Right atrium auricular region (tissue), 2 donors: ENCODE data around the gene ZNF841. TPM values are rescaled to one million over a fixed set of nuclear protein-coding genes. Genes with fewer than 3 reads are reported as not detected.
"Not testable (repeated sequence)": the region's sequence is repeated elsewhere in the genome, so short reads cannot be mapped to it uniquely, and the experiment has no call there.

Source experiments
- DNase-seq: peaks from one replicate; pipeline ENCODE4 v3.0.0-alpha.2; 2019; ENCODE audit warnings: low spot score
- H3K27ac ChIP-seq, 2 donors: fragments of 200-600 bp; sonication (generic); 1 replicate in 1 of 2; 2 replicates in 1 of 2; pipeline ENCODE4 v1.5.1; 2016 to 2019
- H3K27me3 ChIP-seq, 2 donors: fragments of 200-600 bp; sonication (generic); one replicate each; pipeline versions ENCODE4 v1.5.1 to v1.6.0; 2017 to 2019
- H3K36me3 ChIP-seq: fragments of 200-600 bp; sonication (generic); one replicate; pipeline ENCODE4 v1.5.1; 2016
- H3K4me1 ChIP-seq, 2 donors: fragments of 200-600 bp; sonication (generic); one replicate each; pipeline versions ENCODE4 v1.5.1 to v1.6.0; 2017 to 2019
- H3K4me3 ChIP-seq, 2 donors: fragments of 200-600 bp; sonication (generic); 1 replicate in 1 of 2; 2 replicates in 1 of 2; pipeline ENCODE4 v1.5.1; 2017 to 2019; ENCODE audit warnings: mild to moderate bottlenecking in 1 of 2, moderate library complexity in 1 of 2
- H3K9me3 ChIP-seq, 2 donors: fragments of 200-600 bp; sonication (generic); one replicate each; pipeline ENCODE4 v1.5.1; 2019
- CTCF ChIP-seq, 2 donors: fragments of 200-600 bp; sonication (generic); IDR thresholded peaks; one replicate each; pipeline ENCODE4 v1.5.1; 2019; ENCODE audit warnings: antibody characterized with exemption in 2 of 2
- total RNA-seq, 2 donors: library from RNA; depleted of rRNA; stranded (reverse); fragments of >200 nt; gene quantifications; one replicate each; pipeline ENCODE4 v1.1.0, GENCODE V29; 2016

The ZNF841 gene
- total RNA-seq, 2 donors from 2014 or later: 4.8 to 11.0 TPM

- Histone ChIP-seq H3K27me3 (no peaks in the 10 kb centered on the region), H3K27ac (no peak overlapping the region), H3K9me3 (peaks cover 38 to 97% of the 10 kb centered on the region in 2 donors), H3K36me3 (peaks cover 7% of the 10 kb centered on the region), H3K4me1 (no peaks in the 10 kb centered on the region), H3K4me3 (no peak overlapping the region)
- no peak for DNase-seq
- TF ChIP-seq CTCF (IDR thresholded peaks at IDR 0.05): no peak
Measured at GRCh38 chr19:52110780-52111179, 15.2 kb upstream of the ZNF841 start.

DNA sequence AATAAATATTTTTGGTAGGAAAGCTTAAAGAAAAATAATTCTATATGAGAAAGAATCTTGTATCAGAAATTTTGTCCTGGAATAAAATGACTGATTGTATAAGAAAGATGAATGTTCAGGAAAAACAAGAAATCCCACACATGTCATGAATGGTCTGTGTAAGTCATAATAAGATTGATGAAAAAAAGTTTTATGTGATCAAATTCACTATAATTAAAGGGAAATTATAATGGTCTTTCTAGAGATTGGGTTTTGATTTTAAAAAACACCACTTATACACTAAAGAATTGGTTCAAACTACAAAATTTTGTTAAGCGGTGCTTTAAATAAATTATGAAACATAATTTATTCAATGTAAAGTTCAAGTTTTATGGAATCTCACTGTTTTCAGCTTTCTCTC lies 7.2 kb upstream of the ZNF841 start:
- no peak for DNase-seq
- no peak overlapping the region for H3K27ac ChIP-seq
- H3K36me3 ChIP-seq: no peaks in the 10 kb centered on the region
- TF ChIP-seq CTCF (IDR thresholded peaks at IDR 0.05): no peak
- no peaks in the 10 kb centered on the region for H3K27me3 ChIP-seq
- H3K4me1 ChIP-seq: no peaks in the 10 kb centered on the region
- H3K9me3 ChIP-seq: peaks cover 0 to 34% of the 10 kb centered on the region in 2 donors
- no peak overlapping the region for H3K4me3 ChIP-seq

DNA sequence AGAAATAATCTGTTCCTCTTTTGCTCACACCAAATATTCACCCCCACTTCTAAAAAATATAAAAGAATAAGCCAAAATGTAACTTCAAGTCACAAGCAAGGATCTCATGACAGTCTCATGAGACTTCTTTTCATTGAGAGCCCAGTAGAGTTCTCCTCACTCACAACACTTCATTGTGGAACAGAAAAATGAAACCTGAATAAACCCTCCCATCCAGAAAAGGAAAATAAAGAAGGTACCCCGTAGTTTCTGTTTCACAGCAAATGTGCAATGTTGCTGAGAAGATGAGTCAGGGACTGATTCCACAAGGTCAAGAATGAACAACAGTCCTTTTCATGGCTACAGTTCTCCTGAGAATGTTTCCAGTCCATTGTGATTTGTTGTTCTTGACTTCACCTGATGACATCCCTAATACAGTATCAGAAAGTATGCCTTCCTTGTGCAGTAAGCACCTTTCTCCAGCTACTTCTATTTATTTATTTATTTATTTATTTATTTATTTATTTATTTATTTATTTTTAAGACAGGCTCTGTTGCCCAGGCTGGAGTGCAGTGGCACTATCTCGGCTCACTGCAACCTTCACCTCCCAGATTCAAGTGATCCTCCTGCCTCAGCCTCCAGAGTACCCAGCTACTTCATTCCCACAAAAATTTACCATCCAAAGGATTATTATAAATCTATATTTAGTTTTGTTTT lies 6.4 kb upstream of the ZNF841 start:
- no peaks in the 10 kb centered on the region for H3K36me3 ChIP-seq
- H3K4me1 ChIP-seq: no peaks in the 10 kb centered on the region
- DNase-seq: no peak
- H3K27ac ChIP-seq: no peak overlapping the region
- H3K4me3 ChIP-seq: no peak overlapping the region
- no peak for TF ChIP-seq CTCF (IDR thresholded peaks at IDR 0.05)
- H3K9me3 ChIP-seq: peaks cover 0 to 37% of the 10 kb centered on the region in 2 donors
- H3K27me3 ChIP-seq: no peaks in the 10 kb centered on the region

- DNase-seq: no peak
- no peak for TF ChIP-seq CTCF (IDR thresholded peaks at IDR 0.05)
- Histone ChIP-seq H3K4me3 (no peak overlapping the region), H3K36me3 (no peaks in the 10 kb centered on the region), H3K9me3 (peaks cover 0 to 29% of the 10 kb centered on the region in 2 donors), H3K27ac (no peak overlapping the region), H3K27me3 (no peaks in the 10 kb centered on the region), H3K4me1 (peaks cover 0 to 5% of the 10 kb centered on the region in 2 donors)
Measured at GRCh38 chr19:52099497-52100138, 4.1 kb upstream of the ZNF841 start.

GRCh38 chr19:52096416-52096815 lies 851 bp upstream of the ZNF841 start:
- not testable (repeated sequence) for DNase-seq, H3K4me3 ChIP-seq, H3K27ac ChIP-seq, H3K27me3 ChIP-seq, H3K36me3 ChIP-seq
- peaks cover 0 to 17% of the 10 kb centered on the region in 2 donors for H3K4me1 ChIP-seq
- H3K9me3 ChIP-seq: peaks cover 0 to 19% of the 10 kb centered on the region in 2 donors

GRCh38 chr19:52094526-52095130 lies 937 bp downstream of the ZNF841 start:
- H3K27me3 ChIP-seq: no peaks in the 10 kb centered on the region
- H3K4me3 ChIP-seq: peak overlapping the region; percentile 73 to 88
- peaks cover 0 to 19% of the 10 kb centered on the region in 2 donors for H3K9me3 ChIP-seq
- no peaks in the 10 kb centered on the region for H3K36me3 ChIP-seq
- H3K27ac ChIP-seq: peak overlapping the region in 1 of 2 donors; percentile 58
- DNase-seq: no peak
- peaks cover 0 to 17% of the 10 kb centered on the region in 2 donors for H3K4me1 ChIP-seq
- TF ChIP-seq CTCF (IDR thresholded peaks at IDR 0.05): no peak
